G401 (cell line): Measurements from ENCODE around the gene CNTNAP5. TPM values are rescaled to one million over a fixed set of nuclear protein-coding genes. Genes with fewer than 3 reads are reported as not detected.

Experiments
- DNase-seq: peaks from one replicate; pipeline ENCODE4 v3.0.0-alpha.2; 2015; ENCODE audit warnings: low spot score
- in situ Hi-C: cut with HindIII; loops from 2 replicates; pipeline ENCODE4 v1.10.0; 2016; ENCODE audit warnings: low sequenced_read_pairs, mixed read lengths
- total RNA-seq: library from RNA; depleted of rRNA; stranded (reverse); fragments of >200 nt; shearing (Covaris generic); gene quantifications from 2 replicates; pipeline ENCODE4 v1.2.3, GENCODE V29; 2014

The CNTNAP5 gene
- total RNA-seq, 1 experiment from 2014 or later, result not detected

- DNase-seq, result no peak
- in situ Hi-C loops, result no loop called here
These were observed 476.6 kb downstream of the CNTNAP5 start for GRCh38 chr2:124501575-124502152.

GRCh38 chr2:124514236-124514635, 489.1 kb downstream of the CNTNAP5 start:
- in situ Hi-C loops, result no loop called here
- no peak for DNase-seq

GRCh38 chr2:124520953-124521352, 495.9 kb downstream of the CNTNAP5 start:
- in situ Hi-C loops, result no loop called here

GRCh38 chr2:124523096-124523495, 498.0 kb downstream of the CNTNAP5 start:
- in situ Hi-C loops, result no loop called here
- no peak for DNase-seq

More at GRCh38 chr2:124520953-124521352, 495.9 kb downstream of the CNTNAP5 start:
- DNase-seq, result no peak

GRCh38 chr2:124524155-124524915, 499.2 kb downstream of the CNTNAP5 start:
- peak; percentile 14 for DNase-seq
- in situ Hi-C loops, result no loop called here

- in situ Hi-C loops, result no loop called here
- DNase-seq, result no peak
These were observed 501.1 kb downstream of the CNTNAP5 start for GRCh38 chr2:124526221-124526620.

GRCh38 chr2:124530203-124530602, 505.1 kb downstream of the CNTNAP5 start:
- in situ Hi-C loops, result no loop called here

GRCh38 chr2:124533226-124533954, 508.3 kb downstream of the CNTNAP5 start:
- in situ Hi-C loops, result no loop called here
- no peak for DNase-seq

More at GRCh38 chr2:124530203-124530602, 505.1 kb downstream of the CNTNAP5 start:
- DNase-seq, result no peak

GRCh38 chr2:124534028-124534427, 508.9 kb downstream of the CNTNAP5 start:
- in situ Hi-C loops, result no loop called here
- no peak for DNase-seq

GRCh38 chr2:124535816-124536215, 510.7 kb downstream of the CNTNAP5 start:
- no peak for DNase-seq
- in situ Hi-C loops, result no loop called here

- in situ Hi-C loops, result no loop called here
- no peak for DNase-seq
These were observed 511.5 kb downstream of the CNTNAP5 start for GRCh38 chr2:124536591-124536990.

- in situ Hi-C loops, result no loop called here
- no peak for DNase-seq
These were observed 513.5 kb downstream of the CNTNAP5 start for GRCh38 chr2:124538549-124538948.

GRCh38 chr2:124540805-124541204, 515.7 kb downstream of the CNTNAP5 start:
- no peak for DNase-seq
- in situ Hi-C loops, result no loop called here

GRCh38 chr2:124542932-124543640, 518.0 kb downstream of the CNTNAP5 start:
- in situ Hi-C loops, result no loop called here
- DNase-seq, result no peak

GRCh38 chr2:124547700-124548099, 522.6 kb downstream of the CNTNAP5 start:
- in situ Hi-C loops, result no loop called here
- DNase-seq, result no peak

GRCh38 chr2:124558277-124558905, 533.3 kb downstream of the CNTNAP5 start:
- in situ Hi-C loops, result no loop called here
- no peak for DNase-seq

- in situ Hi-C loops, result no loop called here
- no peak for DNase-seq
These were observed 534.1 kb downstream of the CNTNAP5 start for GRCh38 chr2:124559236-124559635.

GRCh38 chr2:124560592-124561112, 535.6 kb downstream of the CNTNAP5 start:
- in situ Hi-C loops, result no loop called here
- no peak for DNase-seq

- in situ Hi-C loops, result no loop called here
- DNase-seq, result no peak
These were observed 536.4 kb downstream of the CNTNAP5 start for GRCh38 chr2:124561486-124561885.
